Hepatocyte (in vitro differentiated cells): Measurements from ENCODE around the gene EXOC7. TPM values are rescaled to one million over a fixed set of nuclear protein-coding genes. Genes with fewer than 3 reads are reported as not detected.

Experiments
- DNase-seq: peaks from one replicate; pipeline ENCODE4 v3.0.0-alpha.2; 2016; ENCODE audit warnings: low spot score
- H2AFZ ChIP-seq: fragments of 200-600 bp; sonication (generic); 2 replicates; pipeline ENCODE4 v1.6.0; 2016; ENCODE audit warnings: antibody characterized with exemption, mild to moderate bottlenecking
- H3K27ac ChIP-seq: fragments of 200-600 bp; sonication (generic); 2 replicates; pipeline ENCODE4 v1.5.1; 2016; ENCODE audit warnings: mild to moderate bottlenecking
- H3K27me3 ChIP-seq: fragments of 200-600 bp; sonication (generic); 2 replicates; pipeline ENCODE4 v1.6.1; 2016
- H3K36me3 ChIP-seq: fragments of 200-600 bp; sonication (generic); replicated peaks from 2 replicates; pipeline ENCODE4 v1.5.1; 2016; ENCODE audit warnings: low read depth; ENCODE audit not compliant: insufficient read depth
- H3K4me1 ChIP-seq: fragments of 200-600 bp; sonication (generic); 2 replicates; pipeline ENCODE4 v1.5.1; 2016; ENCODE audit warnings: mild to moderate bottlenecking, moderate library complexity; ENCODE audit not compliant: insufficient read depth
- H3K4me2 ChIP-seq: fragments of 200-600 bp; sonication (generic); 2 replicates; pipeline ENCODE4 v1.6.0; 2016
- H3K4me3 ChIP-seq: fragments of 200-600 bp; sonication (generic); 2 replicates; pipeline ENCODE4 v1.5.1; 2016; ENCODE audit warnings: mild to moderate bottlenecking
- H3K79me2 ChIP-seq: fragments of 200-600 bp; sonication (generic); 2 replicates; pipeline ENCODE4 v1.6.0; 2017; ENCODE audit warnings: mild to moderate bottlenecking
- H3K9me2 ChIP-seq: fragments of 200-600 bp; sonication (generic); replicated peaks from 2 replicates; pipeline ENCODE4 v1.6.0; 2017; ENCODE audit warnings: mild to moderate bottlenecking; ENCODE audit not compliant: insufficient read depth
- H3K9me3 ChIP-seq: fragments of 200-600 bp; sonication (generic); 2 replicates; pipeline ENCODE4 v1.5.1; 2016; ENCODE audit warnings: low read depth, mild to moderate bottlenecking
- H4K20me1 ChIP-seq: fragments of 200-600 bp; sonication (generic); 2 replicates; pipeline ENCODE4 v1.6.0; 2016; ENCODE audit warnings: mild to moderate bottlenecking; ENCODE audit not compliant: insufficient read depth, poor library complexity, severe bottlenecking
- EZH2 ChIP-seq: fragments of 200-600 bp; sonication (generic); IDR thresholded peaks from 2 replicates; pipeline ENCODE4 v1.6.1; 2016; ENCODE audit warnings: antibody characterized with exemption, mild to moderate bottlenecking, borderline replicate concordance
- EZH2phosphoT487 ChIP-seq: fragments of 200-600 bp; sonication (generic); IDR thresholded peaks from one replicate; pipeline ENCODE4 v1.6.1; 2018; ENCODE audit warnings: antibody characterized with exemption, mild to moderate bottlenecking, low read depth, moderate library complexity; ENCODE audit not compliant: unreplicated experiment, severe bottlenecking
- whole genome bisulfite sequencing: methylation state at CpG from one replicate; pipeline ENCODE4 v1.1.6; 2016; ENCODE audit warnings: low lambda C conversion rate; ENCODE audit errors: missing lambda C conversion rate; 5-methylcytosine and 5-hydroxymethylcytosine counted together
- polyA plus RNA-seq: library from polyadenylated mRNA; unstranded; fragments of >200 nt; fragmentation: Nextera tagmentation; extraction: Ambion mirVana; gene quantifications from 2 replicates; pipeline ENCODE4 v1.2.1, GENCODE V29; 2016
- total RNA-seq: library from RNA; depleted of rRNA; stranded (reverse); fragments of >200 nt; gene quantifications from 2 replicates; pipeline ENCODE4 v1.2.3, GENCODE V29; 2014
- TF ChIP-seq, protein P1 (sequence below): fragments of 200-600 bp; sonication (generic); IDR thresholded peaks from 2 replicates; pipeline ENCODE4 v1.5.1; 2016; ENCODE audit warnings: antibody characterized with exemption, mild to moderate bottlenecking; ENCODE audit not compliant: poor library complexity

The EXOC7 gene
- total and polyA plus RNA-seq, 2 experiments from 2014 or later: 92.9 to 95.6 TPM

DNA sequence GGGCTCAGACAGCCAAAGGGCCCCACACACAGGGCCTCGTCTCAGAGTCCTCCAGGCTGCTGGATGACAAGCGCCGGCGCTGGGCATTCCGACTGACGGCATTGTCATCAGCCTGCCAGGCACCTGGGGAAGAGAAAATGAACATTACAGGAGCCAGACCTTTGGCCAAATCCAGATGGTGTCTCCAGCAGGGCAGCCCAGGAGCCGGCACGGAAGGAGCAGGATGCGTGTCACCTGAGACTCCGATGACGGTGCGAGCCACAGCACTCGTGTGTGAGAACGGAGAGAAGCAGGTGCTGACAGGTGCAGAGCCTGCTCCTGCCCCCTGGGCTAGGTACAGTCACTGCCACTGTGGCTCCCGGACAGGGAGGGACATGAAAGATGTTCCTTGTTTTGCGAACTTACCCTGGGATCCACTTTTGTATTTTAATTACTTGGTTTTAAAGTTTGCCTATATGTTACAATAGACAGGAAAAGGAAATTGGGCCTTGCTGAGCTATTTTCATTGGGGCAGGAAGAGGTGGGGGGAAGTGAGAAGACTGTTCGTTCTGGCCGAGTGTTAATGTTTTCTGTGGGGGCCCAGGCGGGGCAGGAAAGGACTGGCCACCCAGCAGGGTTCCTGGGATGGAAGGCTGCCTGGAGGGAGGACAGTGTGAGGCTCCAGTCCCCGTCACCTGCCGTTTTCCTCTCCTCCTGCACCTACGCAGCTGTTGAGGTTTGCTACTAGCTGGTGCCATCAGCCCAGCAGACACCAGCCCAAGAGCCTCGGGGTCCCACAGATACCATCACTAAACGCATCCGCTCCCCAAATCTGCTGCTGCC is 41.9 kb upstream of the EXOC7 start:
- no peaks in the 10 kb centered on the region for H3K9me3 ChIP-seq
- no peak overlapping the region for H3K4me3 ChIP-seq
- no peak for TF ChIP-seq EZH2phosphoT487
- TF ChIP-seq, protein P1, sequence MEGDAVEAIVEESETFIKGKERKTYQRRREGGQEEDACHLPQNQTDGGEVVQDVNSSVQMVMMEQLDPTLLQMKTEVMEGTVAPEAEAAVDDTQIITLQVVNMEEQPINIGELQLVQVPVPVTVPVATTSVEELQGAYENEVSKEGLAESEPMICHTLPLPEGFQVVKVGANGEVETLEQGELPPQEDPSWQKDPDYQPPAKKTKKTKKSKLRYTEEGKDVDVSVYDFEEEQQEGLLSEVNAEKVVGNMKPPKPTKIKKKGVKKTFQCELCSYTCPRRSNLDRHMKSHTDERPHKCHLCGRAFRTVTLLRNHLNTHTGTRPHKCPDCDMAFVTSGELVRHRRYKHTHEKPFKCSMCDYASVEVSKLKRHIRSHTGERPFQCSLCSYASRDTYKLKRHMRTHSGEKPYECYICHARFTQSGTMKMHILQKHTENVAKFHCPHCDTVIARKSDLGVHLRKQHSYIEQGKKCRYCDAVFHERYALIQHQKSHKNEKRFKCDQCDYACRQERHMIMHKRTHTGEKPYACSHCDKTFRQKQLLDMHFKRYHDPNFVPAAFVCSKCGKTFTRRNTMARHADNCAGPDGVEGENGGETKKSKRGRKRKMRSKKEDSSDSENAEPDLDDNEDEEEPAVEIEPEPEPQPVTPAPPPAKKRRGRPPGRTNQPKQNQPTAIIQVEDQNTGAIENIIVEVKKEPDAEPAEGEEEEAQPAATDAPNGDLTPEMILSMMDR: no peak
- TF ChIP-seq EZH2: no peak
- H4K20me1 ChIP-seq: no peaks in the 10 kb centered on the region
- peaks cover 5% of the 10 kb centered on the region for H3K27me3 ChIP-seq
- H3K4me1 ChIP-seq: peaks cover 6% of the 10 kb centered on the region
- no peaks in the 10 kb centered on the region for H3K79me2 ChIP-seq
- no peaks in the 10 kb centered on the region for H3K9me2 ChIP-seq
- no peak for DNase-seq
- no peak overlapping the region for H2AFZ ChIP-seq
- H3K4me2 ChIP-seq: no peak overlapping the region
- H3K36me3 ChIP-seq: no peaks in the 10 kb centered on the region
- WGBS: 82% methylated on average over 25 of the region's 25 CpGs
- H3K27ac ChIP-seq: no peak overlapping the region

GRCh38 chr17:76142585-76143041 is 39.0 kb upstream of the EXOC7 start:
- DNase-seq: no peak
- peaks cover 29% of the 10 kb centered on the region for H3K4me1 ChIP-seq
- WGBS: 79% methylated on average over 6 of the region's 6 CpGs

DNA sequence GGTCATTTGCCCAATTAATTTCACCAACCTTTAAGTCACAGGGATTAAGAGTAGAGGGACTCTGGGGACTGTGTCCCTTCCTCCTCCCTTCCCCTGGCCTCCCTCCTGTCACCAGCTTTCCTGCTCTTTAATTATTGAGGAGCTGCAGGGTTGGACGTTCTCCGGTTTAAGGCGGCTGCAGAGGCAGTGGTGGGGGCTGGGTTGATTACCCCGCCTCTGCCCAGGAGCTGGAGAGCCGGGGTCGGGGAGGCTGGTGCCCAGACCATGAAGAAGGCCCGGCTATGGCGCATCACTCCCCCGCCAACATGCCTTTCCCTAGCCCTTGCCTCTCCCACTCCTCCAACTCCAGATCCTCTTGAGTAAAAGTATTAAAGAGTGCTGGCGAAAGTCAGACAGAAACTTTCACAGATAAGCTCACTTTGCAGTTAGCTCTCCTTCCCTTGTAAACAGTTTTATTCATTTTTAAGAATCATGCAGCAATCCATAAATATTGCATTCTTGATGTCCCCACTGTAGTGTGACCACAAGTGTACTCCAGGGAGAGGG is 38.5 kb upstream of the EXOC7 start:
- H3K79me2 ChIP-seq: no peaks in the 10 kb centered on the region
- H3K9me3 ChIP-seq: no peaks in the 10 kb centered on the region
- H3K4me3 ChIP-seq: no peak overlapping the region
- peaks cover 39% of the 10 kb centered on the region for H3K27me3 ChIP-seq
- no peak for DNase-seq
- H3K9me2 ChIP-seq: no peaks in the 10 kb centered on the region
- H3K4me2 ChIP-seq: peak overlapping the region; percentile 97
- no peak for TF ChIP-seq EZH2
- TF ChIP-seq, protein P1: no peak
- no peak for TF ChIP-seq EZH2phosphoT487
- 42% methylated on average over 10 of the region's 10 CpGs for WGBS
- no peak overlapping the region for H2AFZ ChIP-seq
- H3K36me3 ChIP-seq: no peaks in the 10 kb centered on the region
- no peak overlapping the region for H3K27ac ChIP-seq
- H3K4me1 ChIP-seq: peaks cover 33% of the 10 kb centered on the region
- no peaks in the 10 kb centered on the region for H4K20me1 ChIP-seq

More at GRCh38 chr17:76142585-76143041, 39.0 kb upstream of the EXOC7 start:
- Histone ChIP-seq H3K9me3 (no peaks in the 10 kb centered on the region), H3K27ac (no peak overlapping the region), H3K27me3 (peaks cover 34% of the 10 kb centered on the region), H4K20me1 (no peaks in the 10 kb centered on the region), H3K4me2 (no peak overlapping the region), H3K36me3 (no peaks in the 10 kb centered on the region), H3K79me2 (no peaks in the 10 kb centered on the region), H3K9me2 (no peaks in the 10 kb centered on the region), H2AFZ (no peak overlapping the region), H3K4me3 (no peak overlapping the region)
- TF ChIP-seq, protein P1: no peak
- TF ChIP-seq EZH2 (no peak), EZH2phosphoT487 (no peak)
